A673 (cell line): ENCODE data around the gene CNPY1.

ENCODE experiments used
- CTCF ChIP-seq: fragments of 300-800, 200-600 bp; sonication (generic); conservative IDR thresholded peaks from 2 replicates; pipeline ENCODE4 v1.5.1; 2017; ENCODE audit warnings: low read depth, mild to moderate bottlenecking, antibody characterized with exemption, low read length, moderate library complexity, mixed read lengths
- EZH2 ChIP-seq: fragments of 200-600 bp; sonication (generic); IDR thresholded peaks from 2 replicates; pipeline ENCODE4 v1.6.1; 2017; ENCODE audit warnings: borderline replicate concordance, low read depth, mild to moderate bottlenecking, mixed read lengths, antibody characterized with exemption, low read length; ENCODE audit not compliant: poor library complexity, severe bottlenecking

- TF ChIP-seq CTCF (no peak), EZH2 (no peak)
Measured at GRCh38 chr7:155523168-155523675, 23.1 kb downstream of the CNPY1 start.
